ENCODE data around the gene MAP3K4.
"Not testable (repeated sequence)": the region's sequence is repeated elsewhere in the genome, so short reads cannot be mapped to it uniquely, and the experiment has no call there.

Gene MAP3K4

GRCh38 chr6:160972594-160972993 lies 19.0 kb upstream of the MAP3K4 start:
- not testable (repeated sequence) for DNase-seq

- no peak for DNase-seq
Measured at GRCh38 chr6:160973311-160974250, 18.0 kb upstream of the MAP3K4 start.

DNA sequence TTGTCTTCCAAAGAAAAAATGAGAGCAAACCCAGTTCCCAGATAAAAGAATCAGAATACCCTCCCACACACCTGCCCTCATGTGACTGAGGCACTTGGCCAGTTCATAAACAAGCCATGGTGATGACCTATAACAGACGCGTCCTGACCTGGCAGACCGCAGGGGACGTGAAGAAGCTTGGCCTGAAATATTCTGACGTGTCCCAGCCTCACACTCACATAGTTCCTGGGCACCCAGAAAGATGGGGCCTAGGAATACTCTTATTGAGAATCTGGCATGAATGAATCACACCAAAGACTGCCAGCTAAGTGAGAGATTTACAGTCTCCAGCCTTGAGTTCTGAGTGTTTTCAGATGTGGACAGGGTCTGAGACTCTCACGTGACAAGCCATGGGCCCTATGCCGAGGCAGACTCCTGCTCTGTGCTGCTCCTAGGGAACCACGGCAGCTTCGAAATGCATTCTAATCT lies 17.2 kb upstream of the MAP3K4 start:
- DNase-seq, result no peak

DNA sequence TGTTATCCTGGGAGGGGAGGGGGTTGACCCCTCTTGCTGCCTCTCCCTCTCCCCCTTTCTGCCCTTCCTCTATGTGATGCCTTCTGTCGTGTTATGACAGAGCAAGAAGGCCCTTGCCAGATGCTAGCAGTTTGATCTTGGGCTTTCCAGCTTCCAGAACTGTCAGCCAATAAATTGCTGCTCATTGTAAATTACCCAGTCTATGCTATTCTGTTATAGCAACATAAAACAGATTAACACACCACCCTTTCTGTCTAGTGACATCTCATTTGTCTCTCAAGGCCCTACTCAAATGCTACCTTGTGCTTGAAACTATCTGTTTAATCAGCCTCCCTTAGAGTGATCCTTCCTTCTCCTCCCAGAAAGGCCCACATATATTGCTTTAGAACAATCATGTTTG lies 16.4 kb upstream of the MAP3K4 start:
- no peak for DNase-seq

DNA sequence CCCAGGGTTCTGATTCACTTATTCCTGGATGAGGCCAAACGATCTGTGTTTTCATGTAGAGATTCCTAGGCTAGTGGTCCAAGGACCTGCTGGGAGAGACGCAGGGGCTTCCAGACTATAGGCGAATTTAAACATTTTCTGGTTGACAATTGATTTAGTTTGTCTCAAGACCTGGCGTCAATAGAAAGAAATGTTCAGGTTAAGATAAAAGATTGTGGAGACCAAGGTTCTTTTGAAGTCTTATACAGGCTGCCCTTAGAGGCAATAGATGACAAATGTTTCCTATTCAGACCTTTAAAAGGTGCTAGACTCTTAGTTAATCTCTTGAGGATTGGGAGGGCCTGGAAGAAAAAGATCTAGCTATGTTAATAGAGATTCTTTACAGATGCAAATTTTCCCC lies 15.6 kb upstream of the MAP3K4 start:
- not testable (repeated sequence) for DNase-seq

- no peak for DNase-seq
Measured at GRCh38 chr6:160978141-160978901, 13.2 kb upstream of the MAP3K4 start.

- DNase-seq, result no peak
Measured at GRCh38 chr6:160979061-160979708, 12.4 kb upstream of the MAP3K4 start.

DNA sequence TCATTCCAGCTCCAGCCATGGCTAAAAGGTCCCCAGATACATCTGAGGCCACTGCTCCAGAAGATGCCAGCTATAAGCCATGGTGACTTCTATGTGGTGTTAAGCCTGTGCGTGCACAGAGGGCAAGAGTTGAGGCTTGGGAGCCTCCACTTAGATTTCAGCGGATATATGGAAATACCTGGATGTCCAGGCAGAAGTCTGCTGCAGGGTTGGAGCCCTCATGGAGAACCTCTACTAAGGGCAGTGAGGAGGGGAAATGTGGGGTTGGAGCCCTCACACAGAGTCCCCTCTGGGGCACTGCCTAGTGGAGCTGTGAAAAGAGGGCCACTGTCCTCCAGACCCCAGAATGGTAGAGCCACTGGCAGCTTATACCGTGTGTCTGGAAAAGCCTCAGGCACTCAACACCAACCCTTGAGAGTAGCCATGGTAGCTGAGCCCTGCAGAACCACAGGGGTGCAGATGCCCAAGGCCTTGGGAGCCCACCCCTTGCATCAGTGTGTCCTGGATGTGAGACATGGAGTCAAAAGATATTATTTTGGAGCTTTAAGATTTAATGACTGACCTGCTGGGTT lies 8.1 kb upstream of the MAP3K4 start:
- not testable (repeated sequence) for DNase-seq

- DNase-seq, result no peak
Measured at GRCh38 chr6:160986851-160987250, 4.7 kb upstream of the MAP3K4 start.

DNA sequence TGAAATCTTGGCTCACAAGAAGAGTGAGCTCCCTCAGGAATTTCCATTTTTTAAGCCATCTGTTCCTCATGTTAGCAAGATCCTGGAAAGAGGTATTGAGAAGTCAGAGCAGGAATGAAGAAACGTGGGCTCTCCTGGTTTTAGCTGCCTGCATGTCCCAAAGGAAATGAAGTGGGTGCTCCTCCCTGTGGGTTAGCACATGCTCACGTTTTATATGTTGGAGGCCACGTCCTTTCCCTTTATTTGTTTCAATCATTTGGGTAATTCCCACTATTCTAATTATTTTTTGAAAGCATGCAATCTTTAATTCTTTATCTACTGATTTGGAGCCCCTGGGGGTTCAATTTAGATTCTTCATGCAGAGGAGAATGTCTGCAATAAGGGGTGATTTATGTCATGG lies 4.3 kb upstream of the MAP3K4 start:
- DNase-seq, result no peak

DNA sequence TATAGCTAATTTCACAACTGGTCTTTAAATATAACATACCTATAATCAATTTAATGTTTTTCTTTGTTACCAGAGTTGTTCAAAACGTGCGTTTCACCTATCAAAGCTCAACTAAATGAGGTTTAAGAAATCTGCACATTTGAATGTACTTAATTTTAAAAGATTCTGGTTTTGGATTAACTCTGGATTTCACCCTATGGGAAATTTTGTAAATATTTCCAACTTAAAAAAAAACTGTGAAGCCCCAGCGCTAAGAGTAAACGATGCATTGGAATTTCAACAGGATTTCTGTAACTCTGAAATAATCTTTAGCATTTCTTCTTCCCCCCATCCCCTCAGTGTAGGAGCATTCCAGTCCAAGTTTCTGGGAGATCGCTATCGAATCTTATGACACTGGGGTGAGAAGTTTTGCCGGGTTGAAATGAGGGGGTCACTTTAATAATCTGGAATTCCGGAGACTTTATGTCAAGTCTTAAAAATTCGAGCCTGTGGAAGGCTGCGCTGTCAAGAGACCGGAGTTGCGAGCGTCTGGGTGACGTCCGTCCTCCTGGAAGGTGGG lies 643 bp upstream of the MAP3K4 start:
- DNase-seq, result no peak

GRCh38 chr6:160992061-160992979 lies 751 bp downstream of the MAP3K4 start:
- peak; percentile 19 to 29 for DNase-seq

DNA sequence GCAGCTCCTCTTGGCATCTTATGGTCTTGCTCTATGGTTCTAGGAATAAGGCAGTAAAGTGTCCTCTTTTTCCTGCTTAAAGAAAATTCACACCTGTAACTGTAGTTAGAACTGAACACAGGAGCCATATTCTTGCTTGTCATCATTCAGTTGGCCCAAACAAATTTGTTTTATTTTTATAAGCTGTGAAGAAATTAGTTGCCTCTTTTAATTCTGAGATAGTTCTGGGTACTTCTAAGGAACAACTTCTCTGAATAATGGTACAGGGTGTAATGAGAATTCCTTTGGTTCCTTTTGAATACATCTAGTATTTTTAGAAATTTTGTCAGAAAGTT lies 1.4 kb downstream of the MAP3K4 start:
- no peak for DNase-seq

DNA sequence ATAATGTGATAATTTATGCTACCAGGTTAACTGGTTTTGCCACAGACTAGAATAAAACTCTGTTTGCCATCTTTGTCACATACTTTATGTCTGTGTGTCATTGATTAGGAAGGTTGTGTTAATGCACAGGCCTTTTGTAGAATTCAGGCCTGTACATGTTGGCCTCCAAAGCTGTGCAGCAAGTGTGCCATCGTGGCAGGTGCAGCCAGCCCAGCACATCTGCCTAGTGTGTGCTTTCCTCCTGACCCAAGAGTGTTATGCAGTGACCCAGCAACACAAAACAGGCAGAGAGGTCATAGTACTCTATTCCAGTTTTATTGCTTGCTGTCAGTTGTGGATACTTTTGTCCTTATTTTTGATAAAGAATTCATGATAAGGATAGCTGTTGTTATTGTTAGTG lies 3.7 kb downstream of the MAP3K4 start:
- no peak for DNase-seq

DNA sequence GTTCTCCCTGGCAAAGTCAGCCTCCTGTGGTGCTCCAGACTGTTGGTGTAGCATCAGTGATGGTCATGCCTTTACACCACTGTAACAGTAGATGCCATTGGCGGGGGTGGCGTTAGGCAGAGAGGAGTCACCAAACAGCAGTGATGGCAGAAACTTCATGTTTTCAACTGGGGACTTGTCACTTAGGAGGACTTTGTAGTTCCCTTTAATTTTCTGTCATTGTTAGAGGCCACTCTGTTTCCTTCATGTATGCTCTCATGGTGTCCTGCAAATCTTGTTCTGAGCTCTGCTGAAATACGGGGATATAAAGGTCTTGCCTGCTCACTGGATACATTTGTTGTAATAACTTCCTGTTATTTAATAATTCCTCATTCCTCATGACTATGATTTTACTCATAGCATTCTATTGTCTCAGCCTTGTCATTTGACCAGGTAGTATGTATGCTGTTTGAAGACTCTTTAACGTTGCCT lies 4.6 kb downstream of the MAP3K4 start:
- no peak for DNase-seq

GRCh38 chr6:160998217-160998616 lies 6.6 kb downstream of the MAP3K4 start:
- no peak for DNase-seq

GRCh38 chr6:160998766-160999165 lies 7.2 kb downstream of the MAP3K4 start:
- DNase-seq, result no peak

GRCh38 chr6:160999516-160999915 lies 7.9 kb downstream of the MAP3K4 start:
- no peak for DNase-seq

GRCh38 chr6:161000632-161001031 lies 9.1 kb downstream of the MAP3K4 start:
- no peak for DNase-seq

- no peak for DNase-seq
Measured at GRCh38 chr6:161001421-161001820, 9.9 kb downstream of the MAP3K4 start.

DNA sequence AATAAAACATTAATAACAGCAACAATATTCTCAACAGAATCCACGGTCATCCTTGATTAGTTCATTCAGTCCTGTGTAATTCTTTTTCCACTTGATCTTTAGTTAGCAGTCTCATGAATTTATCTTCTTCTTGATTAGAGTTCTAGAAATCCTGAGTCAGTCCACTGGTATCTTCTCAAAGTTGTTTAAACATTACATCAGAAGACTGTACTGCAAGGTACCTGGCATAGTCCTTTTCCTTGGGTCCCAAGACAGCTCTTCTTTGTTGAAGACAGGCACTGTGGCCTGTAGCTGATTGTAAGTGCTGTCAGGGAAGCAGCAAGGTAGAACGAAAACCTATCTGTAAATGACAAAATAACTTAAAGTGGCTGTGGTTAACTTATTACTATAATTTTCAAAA lies 11.8 kb downstream of the MAP3K4 start:
- DNase-seq, result no peak

DNA sequence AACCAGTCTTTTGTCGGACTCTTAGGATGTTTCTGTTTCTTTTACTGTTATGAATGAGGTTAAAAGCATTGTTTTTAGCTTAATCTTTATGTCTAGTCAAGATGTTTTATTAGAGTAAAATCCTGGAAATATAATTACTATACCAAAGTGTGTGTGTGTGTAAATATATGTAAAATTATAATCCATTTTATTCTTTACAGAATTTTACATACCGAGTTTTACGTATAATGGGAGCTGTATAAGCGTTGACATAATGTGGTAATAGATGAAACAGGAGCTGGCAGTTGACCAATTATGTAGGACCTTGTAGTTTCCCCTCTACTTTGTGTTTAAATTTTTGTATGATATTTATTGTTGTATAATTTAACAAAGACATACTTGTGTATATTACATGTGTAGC lies 16.7 kb downstream of the MAP3K4 start:
- no peak for DNase-seq

Data from activated CD4-positive, alpha-beta T cell treated with anti-CD3 and anti-CD28 coated beads, Interleukin-2, amount 50 U/mL, for 48 hours (primary cell).